Fibroblast of lung (primary cell): ENCODE results near the gene OR56A4.

ENCODE experiments used
- CTCF ChIP-seq, 2 donors: IDR thresholded peaks in 1 of 2; conservative IDR thresholded peaks in 1 of 2; 1 replicate in 1 of 2; 2 replicates in 1 of 2; pipeline ENCODE4 v1.5.1; 2011 to 2012; ENCODE audit warnings: low read length in 2 of 2, control low read depth in 1 of 2, inconsistent platforms in 1 of 2, low read depth in 1 of 2, mild to moderate bottlenecking in 1 of 2
- EZH2 ChIP-seq: IDR thresholded peaks from 2 replicates; pipeline ENCODE4 v1.5.1; 2012; ENCODE audit warnings: low read length, control low read depth, mild to moderate bottlenecking; ENCODE audit errors: missing control alignments

GRCh38 chr11:5983443-5983842, 23.3 kb downstream of the OR56A4 start:
- TF ChIP-seq EZH2 (no peak), CTCF (conservative IDR thresholded peaks at IDR 0.05 in 1 of 2, IDR thresholded peaks at IDR 0.05 in 1 of 2; ENCODE audit: low read depth in 1 of 2, low read length in 2 of 2) (no peak)
